GM12873 (cell line): ENCODE data around the gene SORL1.

Experiments
- CTCF ChIP-seq: IDR thresholded peaks from 2 replicates; pipeline ENCODE4 v1.5.1; 2012; ENCODE audit warnings: low read depth, mild to moderate bottlenecking, moderate library complexity, low read length, control low read depth; ENCODE audit not compliant: insufficient read depth; ENCODE audit errors: missing control alignments

Gene SORL1

GRCh38 chr11:121655537-121656327 lies 203.6 kb downstream of the SORL1 start:
- peak; percentile 93 for TF ChIP-seq CTCF

GRCh38 chr11:121656328-121657090 lies 204.4 kb downstream of the SORL1 start:
- TF ChIP-seq CTCF, result no peak

- no peak for TF ChIP-seq CTCF
These were observed 205.0 kb downstream of the SORL1 start for GRCh38 chr11:121657146-121657545.

GRCh38 chr11:121659811-121660210 lies 207.7 kb downstream of the SORL1 start:
- no peak for TF ChIP-seq CTCF

- no peak for TF ChIP-seq CTCF
These were observed 209.9 kb downstream of the SORL1 start for GRCh38 chr11:121661880-121662486.

GRCh38 chr11:121664144-121664543 lies 212.0 kb downstream of the SORL1 start:
- no peak for TF ChIP-seq CTCF
